SH-SY5Y (cell line): ENCODE data around the gene TXLNA.

Source experiments
- GATA2 ChIP-seq: IDR thresholded peaks from 2 replicates; pipeline ENCODE4 v1.6.1; 2011; ENCODE audit warnings: mild to moderate bottlenecking, low read depth, low read length
- GATA3 ChIP-seq: IDR thresholded peaks from 2 replicates; pipeline ENCODE4 v1.6.1; 2011; ENCODE audit warnings: low read depth, mild to moderate bottlenecking, low read length, moderate library complexity

DNA sequence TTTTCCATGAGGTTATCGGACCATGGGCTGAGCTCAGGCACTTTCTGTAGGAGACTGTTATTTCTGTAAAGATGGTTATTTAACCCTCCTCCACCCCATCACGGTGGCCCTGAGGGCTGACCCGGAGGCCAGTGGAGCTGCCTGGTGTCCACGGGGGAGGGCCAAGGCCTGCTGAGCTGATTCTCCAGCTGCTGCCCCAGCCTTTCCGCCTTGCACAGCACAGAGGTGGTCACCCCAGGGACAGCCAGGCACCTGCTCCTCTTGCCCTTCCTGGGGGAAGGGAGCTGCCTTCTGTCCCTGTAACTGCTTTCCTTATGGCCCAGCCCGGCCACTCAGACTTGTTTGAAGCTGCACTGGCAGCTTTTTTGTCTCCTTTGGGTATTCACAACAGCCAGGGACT, 18.4 kb downstream of the TXLNA start:
- no peak for TF ChIP-seq GATA3
- TF ChIP-seq GATA2: no peak
